Small intestine (tissue), 7 donors: Measurements from ENCODE around the gene MYCN. TPM values are rescaled to one million over a fixed set of nuclear protein-coding genes. Genes with fewer than 3 reads are reported as not detected.

Source experiments
- DNase-seq, 2 donors: peaks; one replicate each; pipeline versions ENCODE4 v3.0.0 to v3.0.0-alpha.2; 2013
- FAIRE-seq: peaks from 2 replicates; lab custom pipeline; 2012; peaks lifted over from hg19 to GRCh38; lab: Jason Lieb, UNC
- H3K27ac ChIP-seq, 3 donors: one replicate each; pipeline ENCODE4 v1.5.1; 2013; ENCODE audit warnings: low read length in 2 of 3, mild to moderate bottlenecking in 2 of 3, control low read depth in 1 of 3, inconsistent platforms in 1 of 3, low read depth in 1 of 3, moderate library complexity in 1 of 3
- H3K27me3 ChIP-seq, 3 donors: one replicate each; pipeline ENCODE4 v1.6.1; 2013; ENCODE audit warnings: low read length in 3 of 3, inconsistent platforms in 1 of 3; ENCODE audit not compliant: control insufficient read depth in 3 of 3, insufficient read depth in 3 of 3
- H3K36me3 ChIP-seq, 3 donors: one replicate each; pipeline ENCODE4 v1.6.1; 2013; ENCODE audit warnings: low read length in 3 of 3, inconsistent platforms in 1 of 3, low read depth in 1 of 3, mild to moderate bottlenecking in 1 of 3, moderate library complexity in 1 of 3; ENCODE audit not compliant: control insufficient read depth in 3 of 3, insufficient read depth in 2 of 3
- H3K4me1 ChIP-seq, 3 donors: one replicate each; pipeline ENCODE4 v1.6.1; 2013; ENCODE audit warnings: low read length in 2 of 3, inconsistent platforms in 1 of 3, low read depth in 1 of 3, mild to moderate bottlenecking in 1 of 3, moderate library complexity in 1 of 3; ENCODE audit not compliant: control insufficient read depth in 3 of 3, insufficient read depth in 2 of 3
- H3K4me3 ChIP-seq, 3 donors: one replicate each; pipeline ENCODE4 v1.5.1; 2013; ENCODE audit warnings: low read length in 3 of 3, control low read depth in 1 of 3, inconsistent platforms in 1 of 3, low read depth in 1 of 3, mild to moderate bottlenecking in 1 of 3, moderate library complexity in 1 of 3
- H3K9me3 ChIP-seq, 2 donors: one replicate each; pipeline ENCODE4 v1.6.1; 2013; ENCODE audit warnings: low read depth in 1 of 2, low read length in 1 of 2; ENCODE audit not compliant: control insufficient read depth in 2 of 2, insufficient read depth in 1 of 2
- WGBS, 3 donors: extraction: QIAGEN DNeasy Blood & Tissue Kit; methylation state at CpG; one replicate each; pipeline ENCODE4 v1.1.7; 2013; 5-methylcytosine and 5-hydroxymethylcytosine counted together
- polyA plus RNA-seq, 4 donors: library from polyadenylated mRNA; stranded (reverse) in 3 of 4; unstranded in 1 of 4; fragments of 200-250 nt in 3 of 4; fragments of 120-200 nt in 1 of 4; gene quantifications; one replicate each; pipeline versions ENCODE4 v1.2.1 to v1.2.3, GENCODE V29; 2013
- donor health status: healthy with polysubstance abuse.
- donor health status: control.
- donor health status: control.
- donor health status: Bipolar disorder and iron deficiency.
- donor health status: healthy.

MYCN gene
- polyA plus RNA-seq, 4 donors = 1.1 to 16.4 (median 2.3) TPM

DNA sequence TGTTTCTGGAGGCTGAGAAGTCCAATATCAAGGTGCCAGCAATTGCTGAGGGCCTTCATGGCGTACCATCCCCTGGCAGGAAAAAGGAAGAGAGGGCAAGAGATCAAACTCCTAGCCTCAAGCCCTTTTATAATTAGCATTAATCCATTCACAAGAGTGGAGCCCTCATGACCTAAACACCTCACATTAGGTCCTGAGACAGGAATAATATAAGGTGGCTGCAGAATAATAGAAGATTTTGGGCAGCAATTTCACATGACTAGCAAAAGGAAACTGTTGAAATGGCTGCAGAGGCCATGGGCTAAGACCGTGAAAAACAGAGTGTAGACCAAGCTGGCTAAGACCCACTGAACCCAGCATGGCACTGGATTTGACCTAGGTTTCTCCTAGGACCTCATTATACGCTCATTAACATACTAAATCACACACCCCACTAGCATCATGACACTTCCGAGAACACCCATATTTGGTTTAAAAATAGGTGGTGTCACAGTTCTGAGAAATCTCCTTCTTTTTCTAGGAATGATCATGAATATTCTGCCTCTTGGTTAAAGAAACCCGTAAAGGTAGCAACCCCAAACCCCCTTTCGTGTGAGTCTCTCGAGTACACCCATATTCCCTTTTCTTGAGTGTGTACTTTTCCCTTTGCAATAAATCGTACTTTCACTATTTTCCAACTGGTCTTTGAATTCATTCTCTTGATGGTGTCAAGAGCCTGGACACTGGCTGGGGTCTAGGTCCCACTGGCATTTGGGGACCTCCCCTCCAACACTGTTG is 3.1 kb upstream of the MYCN start:
- 77 to 81% (median 78%) methylated on average over 8 of the region's 8 CpGs for WGBS, 3 donors
- FAIRE-seq (no peak), DNase-seq (no peak)
- no peak overlapping the region for H3K4me3 ChIP-seq
- H3K36me3 ChIP-seq = peaks cover 0 to 5% (median 0%) of the 10 kb centered on the region in 3 donors
- peaks cover 0 to 4% (median 0%) of the 10 kb centered on the region in 3 donors for H3K27me3 ChIP-seq
- H3K27ac ChIP-seq = no peak overlapping the region
- no peaks in the 10 kb centered on the region for H3K9me3 ChIP-seq
- H3K4me1 ChIP-seq = peaks cover 0 to 13% (median 2%) of the 10 kb centered on the region in 3 donors

DNA sequence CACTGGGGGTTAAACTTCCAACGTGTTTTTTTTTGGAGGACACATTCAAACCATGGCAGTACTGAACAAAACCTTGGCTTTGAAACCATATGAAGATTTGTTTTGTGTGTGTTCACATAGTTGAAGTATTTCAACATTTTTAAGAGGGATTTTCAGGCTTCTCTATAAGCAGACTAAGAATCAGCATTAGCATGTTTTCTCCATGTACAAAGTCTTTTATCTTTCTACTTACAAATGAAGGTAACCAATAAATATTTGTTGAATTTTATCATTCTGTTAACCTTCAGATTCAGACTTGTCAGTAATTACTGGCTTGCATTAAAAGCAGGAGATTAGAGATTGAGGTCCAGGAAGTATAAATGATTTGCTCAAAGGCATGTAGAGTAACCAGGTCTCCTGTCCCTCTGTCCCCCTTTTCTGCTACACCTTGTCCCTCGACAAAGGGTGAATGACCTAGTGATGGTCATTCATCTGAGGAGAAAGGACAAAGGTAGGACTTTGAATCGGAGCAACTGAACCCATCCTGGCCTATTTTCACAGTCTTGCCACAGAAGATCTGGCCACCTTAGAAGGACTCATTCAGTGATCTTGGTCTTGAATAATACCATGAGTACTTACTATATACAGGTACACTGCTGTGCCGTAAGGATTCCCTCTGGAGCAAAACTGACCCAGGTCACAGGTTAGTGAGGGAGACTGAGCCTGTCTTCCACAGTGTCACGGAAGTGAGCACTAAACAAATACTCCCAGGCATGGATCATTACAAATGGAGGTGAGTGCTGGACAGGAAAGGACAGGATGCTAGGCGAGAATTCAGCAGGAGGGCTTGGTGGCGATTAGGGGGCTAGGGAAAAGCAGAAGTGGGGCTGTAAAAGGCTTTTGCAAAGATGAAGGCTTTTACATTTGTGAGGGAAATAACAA is 2.2 kb upstream of the MYCN start:
- H3K27me3 ChIP-seq = peaks cover 0 to 4% (median 0%) of the 10 kb centered on the region in 3 donors
- FAIRE-seq (no peak), DNase-seq (peak in 1 of 2 donors; percentile 39)
- no peak overlapping the region for H3K27ac ChIP-seq
- H3K36me3 ChIP-seq = peaks cover 0 to 9% (median 0%) of the 10 kb centered on the region in 3 donors
- 75 to 88% (median 84%) methylated on average over 7 of the region's 7 CpGs for WGBS, 3 donors
- H3K4me1 ChIP-seq = peaks cover 0 to 13% (median 4%) of the 10 kb centered on the region in 3 donors
- no peaks in the 10 kb centered on the region for H3K9me3 ChIP-seq
- H3K4me3 ChIP-seq = no peak overlapping the region

- Histone ChIP-seq H3K27me3 (peaks cover 0 to 4% (median 0%) of the 10 kb centered on the region in 3 donors), H3K9me3 (no peaks in the 10 kb centered on the region), H3K4me1 (peaks cover 0 to 19% (median 4%) of the 10 kb centered on the region in 3 donors), H3K4me3 (peak overlapping the region in 1 of 3 donors; percentile 91), H3K36me3 (peaks cover 0 to 9% (median 0%) of the 10 kb centered on the region in 3 donors), H3K27ac (peak overlapping the region in 1 of 3 donors; percentile 52)
- no peak for FAIRE-seq
- DNase-seq = no peak
- 68 to 72% (median 68%) methylated on average over 8 of the region's 8 CpGs for WGBS, 3 donors
Observed at GRCh38 chr2:15938803-15939555, 1.4 kb upstream of the MYCN start.

DNA sequence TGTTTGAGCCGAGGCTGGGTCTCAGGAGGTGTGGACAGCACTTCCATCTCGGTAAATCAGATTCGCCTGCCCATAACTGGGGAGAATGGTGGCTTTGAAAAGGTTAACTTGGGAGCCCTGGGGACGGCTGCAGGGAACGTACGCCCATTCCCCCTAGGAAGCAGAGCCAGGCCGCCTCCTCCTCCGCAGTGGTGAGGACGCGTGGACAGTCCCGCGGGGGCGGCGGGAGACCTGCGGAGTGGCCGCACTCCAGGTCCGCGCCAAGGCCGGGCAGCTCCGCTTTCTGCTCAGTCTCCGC is 845 bp upstream of the MYCN start:
- Histone ChIP-seq H3K4me1 (peaks cover 0 to 23% (median 4%) of the 10 kb centered on the region in 3 donors), H3K27ac (peak overlapping the region in 1 of 3 donors; percentile 52), H3K27me3 (peaks cover 0 to 4% (median 0%) of the 10 kb centered on the region in 3 donors), H3K4me3 (peak overlapping the region in 2 of 3 donors; percentile 67 to 91), H3K36me3 (peaks cover 0 to 9% (median 0%) of the 10 kb centered on the region in 3 donors), H3K9me3 (no peaks in the 10 kb centered on the region)
- DNase-seq (no peak), FAIRE-seq (no peak)
- WGBS, 3 donors = 2 to 5% (median 3%) methylated on average over 19 to 21 of the region's 21 CpGs

DNA sequence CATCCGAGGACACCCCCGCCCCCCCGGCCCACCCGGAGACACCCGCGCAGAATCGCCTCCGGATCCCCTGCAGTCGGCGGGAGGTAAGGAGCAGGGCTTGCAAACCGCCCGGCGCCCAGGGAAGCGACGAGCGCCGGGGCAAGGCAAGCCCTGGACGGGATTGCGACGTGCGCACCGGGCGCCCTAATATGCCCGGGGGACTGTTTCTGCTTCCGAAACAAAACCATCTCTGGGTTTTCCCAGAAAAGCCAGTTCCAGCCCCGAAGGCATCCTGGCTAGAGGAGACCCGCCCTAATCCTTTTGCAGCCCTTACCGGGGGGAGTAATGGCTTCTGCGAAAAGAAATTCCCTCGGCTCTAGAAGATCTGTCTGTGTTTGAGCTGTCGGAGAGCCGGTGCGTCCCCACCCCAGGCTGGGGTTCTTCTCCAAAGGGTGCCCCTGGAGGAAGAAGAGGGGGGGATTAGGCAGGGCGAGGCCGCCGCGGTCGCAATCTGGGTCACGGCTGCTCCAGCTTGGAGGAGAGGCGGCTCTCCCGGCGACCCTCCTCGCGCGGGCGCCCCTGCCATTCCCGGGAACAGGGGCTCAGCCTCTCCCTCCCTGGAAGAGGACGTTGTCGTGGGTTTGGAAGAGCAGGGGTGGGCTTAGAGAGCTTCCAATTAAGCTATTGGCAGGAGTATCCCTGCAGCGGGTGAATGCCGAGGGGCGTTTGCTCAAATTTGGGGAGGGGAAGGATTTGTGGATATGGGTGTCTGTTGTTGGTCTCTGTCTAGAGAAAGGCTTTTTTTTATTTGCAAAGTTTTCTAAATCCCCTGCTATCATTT is 521 bp downstream of the MYCN start:
- Histone ChIP-seq H3K27ac (peak overlapping the region in 1 of 3 donors; percentile 84), H3K4me1 (peaks cover 0 to 26% (median 4%) of the 10 kb centered on the region in 3 donors), H3K4me3 (peak overlapping the region in 2 of 3 donors; percentile 67 to 91), H3K36me3 (peaks cover 0 to 15% (median 0%) of the 10 kb centered on the region in 3 donors), H3K27me3 (peaks cover 0 to 4% (median 0%) of the 10 kb centered on the region in 3 donors), H3K9me3 (no peaks in the 10 kb centered on the region)
- DNase-seq (peak in 1 of 2 donors; percentile 31), FAIRE-seq (no peak)
- 0 to 1% (median 1%) methylated on average over 45 to 52 of the region's 52 CpGs for WGBS, 3 donors

- DNase-seq (peak; percentile 33 to 60), FAIRE-seq (no peak)
- 0 to 1% (median 1%) methylated on average over 11 to 14 of the region's 14 CpGs for WGBS, 3 donors
- Histone ChIP-seq H3K9me3 (no peaks in the 10 kb centered on the region), H3K27ac (peak overlapping the region in 1 of 3 donors; percentile 84), H3K36me3 (peaks cover 0 to 19% (median 2%) of the 10 kb centered on the region in 3 donors), H3K4me3 (peak overlapping the region; percentile 16 to 91 (median 67)), H3K27me3 (peaks cover 0 to 3% (median 0%) of the 10 kb centered on the region in 3 donors), H3K4me1 (peaks cover 0 to 26% (median 4%) of the 10 kb centered on the region in 3 donors)
Observed at GRCh38 chr2:15941481-15941850, 1.1 kb downstream of the MYCN start.

GRCh38 chr2:15941871-15942710 is 1.7 kb downstream of the MYCN start:
- DNase-seq (peak in 1 of 2 donors; percentile 62), FAIRE-seq (no peak)
- peak overlapping the region in 1 of 3 donors; percentile 73 for H3K27ac ChIP-seq
- WGBS, 3 donors = 1 to 3% (median 1%) methylated on average over 52 to 98 of the region's 98 CpGs
- no peaks in the 10 kb centered on the region for H3K9me3 ChIP-seq
- peak overlapping the region; percentile 16 to 91 (median 67) for H3K4me3 ChIP-seq
- H3K36me3 ChIP-seq = peaks cover 0 to 19% (median 2%) of the 10 kb centered on the region in 3 donors
- peaks cover 0 to 26% (median 4%) of the 10 kb centered on the region in 3 donors for H3K4me1 ChIP-seq
- H3K27me3 ChIP-seq = peaks cover 0 to 3% (median 0%) of the 10 kb centered on the region in 3 donors
